Caco-2 (cell line): ENCODE data around the gene CLIP2. TPM values are rescaled to one million over a fixed set of nuclear protein-coding genes. Genes with fewer than 3 reads are reported as not detected.
"Not testable (repeated sequence)": the region's sequence is repeated elsewhere in the genome, so short reads cannot be mapped to it uniquely, and the experiment has no call there.

Experiments
- BruUV-seq: library from RNA; stranded (reverse); fragments of 400-500 nt; replicated peaks from 2 replicates; lab custom pipeline; 2021; lab: Mats Ljungman, UMichigan
- CTCF ChIA-PET: fragments of 300-600 bp; sonication (Branson Sonifier 250); formaldehyde crosslinking; loops from one replicate; lab custom pipeline; 2022; ENCODE audit warnings: antibody characterized with exemption; lab: Charles Lee
- POLR2A ChIA-PET: fragments of 300-600 bp; sonication (Branson Sonifier 250); formaldehyde crosslinking; loops from one replicate; lab custom pipeline; 2022; ENCODE audit warnings: antibody characterized with exemption; lab: Charles Lee
- DNase-seq, 2 experiments: peaks; one replicate each; pipeline versions ENCODE4 v3.0.0 to v3.0.0-alpha.2; 2020 to 2022
- H3K27me3 ChIP-seq: replicated peaks from 2 replicates; pipeline ENCODE4 v1.6.0; 2011; ENCODE audit warnings: low read length; ENCODE audit not compliant: control insufficient read depth, insufficient read depth
- H3K36me3 ChIP-seq: 2 replicates; pipeline ENCODE4 v1.5.1; 2011; ENCODE audit warnings: low read length; ENCODE audit not compliant: control insufficient read depth, insufficient read depth
- H3K4me1 ChIP-seq: fragments of 250-450 bp; sonication (Bioruptor Pico); 2 replicates; pipeline ENCODE4 v1.5.1; 2020; ENCODE audit warnings: mild to moderate bottlenecking
- H3K4me3 ChIP-seq: 2 replicates; pipeline ENCODE4 v1.5.1; 2011; ENCODE audit warnings: low read depth, mild to moderate bottlenecking, control low read depth, low read length
- H3K9me3 ChIP-seq: fragments of 250-450 bp; sonication (Bioruptor Pico); 2 replicates; pipeline ENCODE4 v1.5.1; 2020; ENCODE audit warnings: mild to moderate bottlenecking, moderate library complexity
- H3K27ac Mint-ChIP-seq: one replicate; pipeline ENCODE4 v1.8.0; 2022; ENCODE audit warnings: mixed read lengths; ENCODE audit not compliant: unreplicated experiment
- H3K27me3 Mint-ChIP-seq: one replicate; pipeline ENCODE4 v1.8.0; 2022; ENCODE audit warnings: mixed read lengths; ENCODE audit not compliant: insufficient read depth, unreplicated experiment
- H3K36me3 Mint-ChIP-seq: one replicate; pipeline ENCODE4 v1.8.0; 2022; ENCODE audit warnings: mild to moderate bottlenecking, mixed read lengths; ENCODE audit not compliant: insufficient read depth, unreplicated experiment
- H3K4me1 Mint-ChIP-seq: one replicate; pipeline ENCODE4 v1.8.0; 2022; ENCODE audit warnings: low read depth, mixed read lengths; ENCODE audit not compliant: unreplicated experiment
- H3K4me3 Mint-ChIP-seq: one replicate; pipeline ENCODE4 v1.8.0; 2022; ENCODE audit warnings: mild to moderate bottlenecking, moderate library complexity, mixed read lengths; ENCODE audit not compliant: unreplicated experiment
- H3K9me3 Mint-ChIP-seq: one replicate; pipeline ENCODE4 v1.8.0; 2022; ENCODE audit warnings: mixed read lengths; ENCODE audit not compliant: unreplicated experiment
- intact Hi-C: fragments of 100-400 bp; cut with micrococcal nuclease; formaldehyde crosslinking; loops from one replicate; pipeline ENCODE4 v1.10.0; 2022; ENCODE audit not compliant: unreplicated experiment
- total RNA-seq: library from RNA; stranded (reverse); gene quantifications from 2 replicates; pipeline ENCODE4 v1.2.3, GENCODE V29; 2022
- TF ChIP-seq, protein P1 (sequence below), 2 experiments: fragments of 200-600 bp in 1 of 2; IDR thresholded peaks; 1 replicate in 1 of 2; 2 replicates in 1 of 2; pipeline versions ENCODE4 v1.5.1 to v1.8.0; 2011 to 2022; ENCODE audit warnings: antibody characterized with exemption in 1 of 2, control low read depth in 1 of 2, inconsistent platforms in 1 of 2, low read depth in 1 of 2, low read length in 1 of 2, mild to moderate bottlenecking in 1 of 2, moderate library complexity in 1 of 2; ENCODE audit not compliant: insufficient read depth in 1 of 2, severe bottlenecking in 1 of 2, unreplicated experiment in 1 of 2

Gene CLIP2
- total RNA-seq, 1 experiment from 2014 or later, result 19.5 TPM

- peak in 1 of 2 experiments; percentile 66 for DNase-seq
- not testable (repeated sequence) for H3K9me3 Mint-ChIP-seq, BruUV-seq, H3K4me3 Mint-ChIP-seq, H3K27me3 ChIP-seq, H3K9me3 ChIP-seq, H3K4me3 ChIP-seq, H3K27me3 Mint-ChIP-seq, H3K4me1 ChIP-seq, H3K36me3 ChIP-seq, H3K4me1 Mint-ChIP-seq
- peaks cover 10% of the 10 kb centered on the region for H3K36me3 Mint-ChIP-seq
- H3K27ac Mint-ChIP-seq, result peak overlapping the region; percentile 45
- ChIA-PET CTCF (interaction anchor here (2.7 kb wide), 1 partner anchor 188 kb away, joined by 16 read pairs; no protein-coding TSS in a partner anchor), POLR2A (interaction anchor here (0.7 kb wide), 1 partner anchor 142 kb away, joined by 3 read pairs; no protein-coding TSS in a partner anchor)
- TF ChIP-seq, protein P1, sequence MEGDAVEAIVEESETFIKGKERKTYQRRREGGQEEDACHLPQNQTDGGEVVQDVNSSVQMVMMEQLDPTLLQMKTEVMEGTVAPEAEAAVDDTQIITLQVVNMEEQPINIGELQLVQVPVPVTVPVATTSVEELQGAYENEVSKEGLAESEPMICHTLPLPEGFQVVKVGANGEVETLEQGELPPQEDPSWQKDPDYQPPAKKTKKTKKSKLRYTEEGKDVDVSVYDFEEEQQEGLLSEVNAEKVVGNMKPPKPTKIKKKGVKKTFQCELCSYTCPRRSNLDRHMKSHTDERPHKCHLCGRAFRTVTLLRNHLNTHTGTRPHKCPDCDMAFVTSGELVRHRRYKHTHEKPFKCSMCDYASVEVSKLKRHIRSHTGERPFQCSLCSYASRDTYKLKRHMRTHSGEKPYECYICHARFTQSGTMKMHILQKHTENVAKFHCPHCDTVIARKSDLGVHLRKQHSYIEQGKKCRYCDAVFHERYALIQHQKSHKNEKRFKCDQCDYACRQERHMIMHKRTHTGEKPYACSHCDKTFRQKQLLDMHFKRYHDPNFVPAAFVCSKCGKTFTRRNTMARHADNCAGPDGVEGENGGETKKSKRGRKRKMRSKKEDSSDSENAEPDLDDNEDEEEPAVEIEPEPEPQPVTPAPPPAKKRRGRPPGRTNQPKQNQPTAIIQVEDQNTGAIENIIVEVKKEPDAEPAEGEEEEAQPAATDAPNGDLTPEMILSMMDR (IDR thresholded peaks at IDR 0.05; ENCODE audit: insufficient read depth in 1 of 2, low read depth in 1 of 2, low read length in 1 of 2, severe bottlenecking in 1 of 2, unreplicated experiment in 1 of 2), result peak; percentile 37 to 46
- intact Hi-C loops, result loop anchor here (1.0 to 5.0 kb wide), 2 partner anchors 188 to 342 kb away; no protein-coding TSS in a partner anchor
These were observed 105.4 kb downstream of the CLIP2 start for GRCh38 chr7:74394601-74395000.

GRCh38 chr7:74395745-74396311, 106.6 kb downstream of the CLIP2 start:
- H3K36me3 Mint-ChIP-seq, result peaks cover 12% of the 10 kb centered on the region

GRCh38 chr7:74396993-74397392, 107.8 kb downstream of the CLIP2 start:
- TF ChIP-seq, protein P1 (IDR thresholded peaks at IDR 0.05; ENCODE audit: insufficient read depth in 1 of 2, low read depth in 1 of 2, low read length in 1 of 2, severe bottlenecking in 1 of 2, unreplicated experiment in 1 of 2), result no peak
- no TSS peak for BruUV-seq
- H3K4me3 ChIP-seq, result no peak overlapping the region
- Mint-ChIP-seq H3K27ac (no peak overlapping the region), H3K27me3 (no peaks in the 10 kb centered on the region), H3K4me3 (no peak overlapping the region), H3K4me1 (peaks cover 7% of the 10 kb centered on the region), H3K36me3 (peaks cover 18% of the 10 kb centered on the region), H3K9me3 (no peaks in the 10 kb centered on the region)
- no peaks in the 10 kb centered on the region for H3K27me3 ChIP-seq
- 0 out of 2 replicates have a peak, but pooled peaks cover 3% of the 10 kb centered on the region for H3K4me1 ChIP-seq
- H3K36me3 ChIP-seq, result peaks cover 2% of the 10 kb centered on the region
- intact Hi-C loops, result no loop called here
- DNase-seq, result no peak
- CTCF ChIA-PET, result interaction anchor here (0.6 to 1.3 kb wide), 3 partner anchors 122 to 192 kb away, joined by 3 to 6 read pairs (median 4); no protein-coding TSS in a partner anchor
- POLR2A ChIA-PET, result no interaction called here
- H3K9me3 ChIP-seq, result no peaks in the 10 kb centered on the region

More at GRCh38 chr7:74395745-74396311, 106.6 kb downstream of the CLIP2 start:
- ChIA-PET CTCF (interaction anchor here (2.7 kb wide), 1 partner anchor 190 kb away, joined by 16 read pairs; no protein-coding TSS in a partner anchor), POLR2A (no interaction called here)
- Mint-ChIP-seq H3K9me3 (no peaks in the 10 kb centered on the region), H3K4me1 (peaks cover 7% of the 10 kb centered on the region), H3K4me3 (no peak overlapping the region), H3K27ac (no peak overlapping the region), H3K27me3 (no peaks in the 10 kb centered on the region)
- BruUV-seq, result no TSS peak
- no peaks in the 10 kb centered on the region; the same call in 1 of the 2 replicates for H3K36me3 ChIP-seq
- intact Hi-C loops, result no loop called here
- DNase-seq, result no peak
- H3K4me1 ChIP-seq, result 0 out of 2 replicates have a peak, but pooled peaks cover 3% of the 10 kb centered on the region
- no peaks in the 10 kb centered on the region for H3K9me3 ChIP-seq
- TF ChIP-seq, protein P1 (IDR thresholded peaks at IDR 0.05; ENCODE audit: insufficient read depth in 1 of 2, low read depth in 1 of 2, low read length in 1 of 2, severe bottlenecking in 1 of 2, unreplicated experiment in 1 of 2), result no peak
- no peaks in the 10 kb centered on the region for H3K27me3 ChIP-seq
- H3K4me3 ChIP-seq, result no peak overlapping the region
